NCI-H748 treated with DMSO at 0.1 percent for 48 hours (cell line): Measurements from ENCODE around the gene MCF2L.

Source experiments
- DNase-seq: peaks from one replicate; lab custom pipeline; 2025; lab: John Stamatoyannopoulos, UW

Gene MCF2L

DNA sequence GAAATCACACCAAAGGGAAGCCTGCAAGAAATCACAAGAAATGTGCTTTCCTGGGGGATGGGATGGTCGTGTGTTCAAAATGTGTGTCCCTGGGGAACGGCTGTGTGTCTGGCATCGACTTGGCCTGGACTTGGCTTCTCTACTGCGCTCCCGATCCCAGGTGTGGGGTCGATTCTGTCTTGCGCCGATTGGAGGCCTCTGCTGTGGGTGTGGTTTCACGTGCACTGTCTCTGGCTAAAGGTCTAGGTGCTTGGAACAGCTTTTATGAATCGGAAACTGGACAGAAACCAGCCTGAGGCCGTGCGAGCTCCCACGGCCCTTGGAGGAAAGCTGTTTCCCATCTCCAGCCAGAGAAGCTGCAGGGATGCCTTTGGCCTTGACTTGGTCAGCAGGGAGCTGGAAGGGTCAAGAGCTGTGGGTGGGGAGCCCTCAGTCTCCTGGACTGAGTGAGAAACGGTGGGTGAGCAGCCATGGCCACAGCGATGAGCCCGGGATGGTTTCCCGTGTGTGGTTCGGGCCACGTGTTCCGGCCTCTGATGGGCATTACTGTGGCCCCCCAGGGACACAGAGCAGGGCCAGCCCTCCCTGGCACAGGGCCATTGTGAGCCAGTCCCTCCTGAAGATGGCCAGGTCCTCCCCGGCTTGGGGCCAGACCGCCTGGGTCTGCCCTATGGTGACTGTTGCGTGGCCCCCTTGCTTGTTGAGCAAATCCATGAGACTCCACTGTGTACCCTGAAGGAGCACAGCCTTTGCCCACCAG, 29.7 kb downstream of the MCF2L start:
- no peak for DNase-seq

- DNase-seq = no peak
These were observed 30.6 kb downstream of the MCF2L start for GRCh38 chr13:112999414-113000177.

- DNase-seq = no peak
These were observed 31.6 kb downstream of the MCF2L start for GRCh38 chr13:113000575-113000974.

- DNase-seq = peak; percentile 43
These were observed 32.5 kb downstream of the MCF2L start for GRCh38 chr13:113001241-113002140.

GRCh38 chr13:113002206-113002912, 33.3 kb downstream of the MCF2L start:
- DNase-seq = peak; percentile 71

- no peak for DNase-seq
These were observed 33.9 kb downstream of the MCF2L start for GRCh38 chr13:113002913-113003290.

DNA sequence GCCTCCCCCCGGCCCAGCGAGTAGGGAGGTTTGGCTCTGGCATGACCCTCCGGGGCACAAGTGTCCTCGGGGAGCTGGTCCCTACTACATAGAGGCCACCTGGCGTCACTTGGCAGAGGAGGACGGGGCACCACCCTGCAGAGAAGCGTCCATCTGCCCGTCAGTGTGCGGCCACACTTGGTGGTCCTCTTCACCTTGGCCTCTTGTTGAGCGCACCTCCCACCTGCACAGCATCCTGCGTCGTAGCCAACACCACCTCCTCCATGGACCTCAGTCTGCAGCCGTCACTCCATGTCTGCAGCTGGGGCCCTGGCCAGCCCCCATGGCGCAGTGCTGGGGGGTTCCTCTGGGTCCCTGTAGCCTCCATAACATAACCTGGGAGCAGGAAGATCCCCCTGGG, 35.1 kb downstream of the MCF2L start:
- DNase-seq = no peak

DNA sequence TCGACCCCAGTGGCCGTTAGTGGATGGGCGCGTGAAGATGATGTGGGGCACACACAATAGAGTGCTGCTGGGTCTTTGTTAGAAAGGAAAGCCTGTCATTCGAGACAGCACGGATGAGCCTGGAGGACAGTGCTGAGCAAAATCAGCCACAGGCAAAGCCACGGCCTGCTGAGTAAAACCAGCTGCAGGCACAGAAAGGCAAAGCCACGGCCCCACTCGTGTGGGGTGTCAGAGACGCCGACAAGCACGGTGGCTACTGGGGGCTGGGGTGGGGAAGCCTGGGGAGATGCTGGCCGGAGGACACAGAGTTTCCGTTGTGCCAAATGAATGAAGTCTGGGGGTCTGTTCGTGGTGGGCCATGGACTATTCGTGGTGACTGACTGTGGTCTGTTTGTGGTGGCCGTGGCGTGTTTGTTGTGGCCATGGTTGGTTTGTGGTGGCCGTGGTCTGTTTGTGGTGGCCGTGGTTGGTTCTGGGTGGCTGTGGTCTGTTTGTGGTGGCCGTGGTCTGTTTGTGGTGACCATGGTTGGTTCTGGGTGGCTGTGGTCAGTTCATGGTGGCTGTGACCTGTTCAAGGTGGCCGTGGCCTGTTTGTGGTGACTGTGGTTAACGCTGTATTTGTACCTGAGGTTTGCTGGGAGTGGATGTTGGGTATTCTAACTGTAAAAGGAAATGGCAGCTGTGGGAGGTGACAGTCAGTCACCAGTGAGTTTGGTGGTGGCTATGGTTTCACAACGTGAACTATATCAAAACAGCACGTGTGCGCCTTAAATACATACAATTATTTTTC, 36.3 kb downstream of the MCF2L start:
- no peak for DNase-seq

GRCh38 chr13:113005997-113006396, 37.0 kb downstream of the MCF2L start:
- no peak for DNase-seq

DNA sequence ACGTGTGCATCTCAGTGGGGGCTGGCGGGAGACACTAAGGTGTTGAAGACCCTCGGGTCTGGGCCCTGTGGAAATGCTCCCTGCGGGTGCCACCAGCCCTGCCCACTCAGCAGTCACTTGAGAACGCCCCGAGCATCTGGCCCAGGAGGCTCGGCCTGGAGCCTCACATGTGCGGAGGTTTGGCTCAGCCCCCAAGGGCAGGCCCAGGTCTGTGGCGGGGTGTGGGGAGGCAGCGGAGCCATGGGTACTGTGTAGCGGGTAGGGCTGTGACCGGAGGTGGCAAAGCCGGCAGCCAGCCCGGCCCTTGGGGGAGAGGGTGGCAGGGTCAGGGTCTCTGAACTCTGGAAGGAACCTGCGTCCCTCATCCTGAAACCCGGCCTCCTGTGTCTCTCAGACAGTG, 37.6 kb downstream of the MCF2L start:
- no peak for DNase-seq

DNA sequence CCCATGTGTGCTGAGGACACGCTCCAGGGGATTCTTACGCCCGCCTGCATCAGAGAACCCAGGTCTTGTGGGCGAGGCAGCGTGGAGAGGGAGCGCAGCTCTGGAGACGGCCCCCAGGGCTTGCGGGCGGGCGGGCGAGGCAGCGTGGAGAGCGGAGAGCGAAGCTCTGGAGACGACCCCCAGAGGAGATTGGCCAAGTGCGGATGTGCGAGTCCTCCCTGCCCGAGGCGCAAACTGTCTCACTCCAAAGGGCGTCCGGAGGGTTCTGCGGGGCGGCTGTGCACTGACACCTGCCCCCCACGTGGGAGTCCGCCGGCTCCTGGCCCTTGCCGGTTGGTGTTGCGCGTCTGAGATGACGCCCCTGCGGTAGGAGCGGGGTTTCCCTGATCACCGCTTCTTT, 39.8 kb downstream of the MCF2L start:
- no peak for DNase-seq

DNA sequence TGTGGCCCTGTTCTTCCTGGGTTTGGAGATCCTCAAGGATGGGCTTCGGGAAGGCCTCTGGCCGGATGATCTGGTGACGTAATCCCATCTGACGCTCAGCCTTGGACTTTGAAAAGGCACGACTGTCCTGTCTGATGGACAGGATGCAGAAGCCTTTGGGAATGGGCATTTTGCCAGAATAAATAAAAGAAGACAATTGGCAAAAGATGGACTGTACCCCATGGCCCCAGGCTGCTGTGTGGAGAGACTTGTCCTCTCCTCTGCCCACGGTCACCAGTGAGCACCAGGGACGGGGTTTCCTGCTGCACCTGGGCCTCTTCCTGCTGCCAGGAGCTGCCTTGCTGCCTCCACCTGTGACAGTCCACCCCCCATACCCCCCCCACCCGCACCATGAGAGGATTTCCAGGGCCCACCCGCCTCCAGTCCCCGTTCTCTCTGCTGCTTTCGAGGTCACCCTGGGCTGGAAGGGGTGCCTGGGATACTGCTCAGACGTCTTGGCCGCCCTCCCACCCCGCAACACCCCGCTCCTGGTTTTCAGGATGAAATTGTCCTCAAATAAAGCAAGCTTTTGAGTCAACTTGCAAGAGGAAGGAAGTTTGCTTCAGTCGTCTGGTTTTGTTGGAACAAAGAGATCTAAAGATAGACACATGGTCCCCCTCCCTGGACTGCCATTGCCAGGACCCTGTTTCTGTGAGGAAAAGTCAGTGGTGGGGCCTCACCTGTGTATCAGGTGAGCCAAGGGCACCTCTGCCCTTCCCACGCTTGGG, 40.9 kb downstream of the MCF2L start:
- no peak for DNase-seq

DNA sequence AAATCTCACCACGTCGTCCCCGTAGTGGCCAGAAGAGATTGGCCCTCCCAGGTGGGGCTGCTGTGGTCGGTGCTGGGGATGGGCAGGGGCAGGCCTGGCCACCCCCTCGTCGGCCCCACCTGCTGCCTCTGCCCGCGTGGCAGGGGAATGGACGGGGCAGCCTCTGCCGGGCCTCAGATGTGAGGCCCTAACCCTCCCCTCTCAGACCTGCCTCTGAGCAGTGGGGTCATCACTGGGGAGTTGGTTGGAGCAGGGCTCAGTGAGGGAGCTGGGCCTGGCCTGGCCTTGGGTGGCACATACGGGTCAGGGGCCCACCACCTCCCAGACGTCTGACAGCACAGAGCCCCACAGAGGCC, 41.5 kb downstream of the MCF2L start:
- DNase-seq = no peak

DNA sequence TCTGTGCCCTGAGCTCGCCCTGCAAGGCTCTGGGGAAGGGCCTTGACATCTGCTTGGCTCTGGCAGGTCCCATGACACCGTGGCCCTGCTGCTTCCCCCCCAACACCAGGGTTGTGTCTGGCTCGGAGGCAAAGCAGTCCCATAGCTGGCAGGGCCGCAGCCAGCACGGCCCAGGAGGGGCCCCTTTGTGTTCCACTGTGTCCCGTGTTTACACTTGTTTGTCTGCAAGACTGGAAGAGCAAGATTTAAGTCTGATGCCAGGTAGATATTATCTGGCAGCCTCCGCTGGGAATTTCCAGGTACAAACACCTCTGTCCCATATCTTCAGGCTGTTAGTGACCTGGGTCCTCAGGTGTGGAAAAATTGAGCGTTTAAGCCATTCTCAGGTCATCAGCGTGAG, 44.3 kb downstream of the MCF2L start:
- no peak for DNase-seq

DNA sequence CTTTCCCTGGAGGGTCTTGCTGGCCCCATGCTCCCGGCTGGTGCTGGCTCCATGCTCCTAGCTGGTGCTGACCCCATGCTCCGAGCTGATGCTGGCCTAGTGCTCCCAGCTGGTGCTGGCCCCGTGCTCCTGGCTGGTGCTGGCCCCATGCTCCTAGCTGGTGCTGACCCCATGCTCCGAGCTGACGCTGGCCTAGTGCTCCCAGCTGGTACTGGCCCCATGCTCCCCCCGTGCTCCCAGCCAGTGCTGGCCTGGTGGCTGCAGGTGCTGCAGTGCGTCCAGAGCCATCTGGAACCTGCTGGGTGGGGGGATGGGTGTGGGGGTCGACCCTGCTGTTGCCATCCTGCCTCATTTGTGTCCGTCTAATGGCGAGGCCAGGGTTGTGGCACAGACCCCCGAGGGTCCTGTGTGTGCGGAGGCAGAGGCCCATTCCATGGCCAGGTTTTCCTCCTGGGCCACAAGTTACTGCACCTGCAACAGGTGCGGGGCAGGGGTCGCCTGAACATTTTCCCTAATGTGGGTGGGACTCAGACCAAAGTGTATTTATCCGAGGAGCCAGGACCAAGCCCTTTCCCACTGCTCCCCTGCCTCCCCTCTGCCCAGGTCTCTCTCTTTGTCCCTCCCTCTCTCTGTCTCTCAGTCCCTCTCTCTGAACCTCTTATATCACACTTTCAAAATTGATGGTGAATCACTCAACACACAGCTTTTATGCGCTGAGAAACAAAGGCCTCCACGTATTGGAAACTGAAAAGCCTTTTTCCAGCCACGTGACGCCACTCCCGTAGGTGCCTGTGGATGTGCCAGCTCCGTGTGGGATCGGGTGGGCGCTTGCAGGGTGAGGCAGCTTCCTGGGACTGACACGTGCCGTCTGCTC, 45.1 kb downstream of the MCF2L start:
- no peak for DNase-seq

DNA sequence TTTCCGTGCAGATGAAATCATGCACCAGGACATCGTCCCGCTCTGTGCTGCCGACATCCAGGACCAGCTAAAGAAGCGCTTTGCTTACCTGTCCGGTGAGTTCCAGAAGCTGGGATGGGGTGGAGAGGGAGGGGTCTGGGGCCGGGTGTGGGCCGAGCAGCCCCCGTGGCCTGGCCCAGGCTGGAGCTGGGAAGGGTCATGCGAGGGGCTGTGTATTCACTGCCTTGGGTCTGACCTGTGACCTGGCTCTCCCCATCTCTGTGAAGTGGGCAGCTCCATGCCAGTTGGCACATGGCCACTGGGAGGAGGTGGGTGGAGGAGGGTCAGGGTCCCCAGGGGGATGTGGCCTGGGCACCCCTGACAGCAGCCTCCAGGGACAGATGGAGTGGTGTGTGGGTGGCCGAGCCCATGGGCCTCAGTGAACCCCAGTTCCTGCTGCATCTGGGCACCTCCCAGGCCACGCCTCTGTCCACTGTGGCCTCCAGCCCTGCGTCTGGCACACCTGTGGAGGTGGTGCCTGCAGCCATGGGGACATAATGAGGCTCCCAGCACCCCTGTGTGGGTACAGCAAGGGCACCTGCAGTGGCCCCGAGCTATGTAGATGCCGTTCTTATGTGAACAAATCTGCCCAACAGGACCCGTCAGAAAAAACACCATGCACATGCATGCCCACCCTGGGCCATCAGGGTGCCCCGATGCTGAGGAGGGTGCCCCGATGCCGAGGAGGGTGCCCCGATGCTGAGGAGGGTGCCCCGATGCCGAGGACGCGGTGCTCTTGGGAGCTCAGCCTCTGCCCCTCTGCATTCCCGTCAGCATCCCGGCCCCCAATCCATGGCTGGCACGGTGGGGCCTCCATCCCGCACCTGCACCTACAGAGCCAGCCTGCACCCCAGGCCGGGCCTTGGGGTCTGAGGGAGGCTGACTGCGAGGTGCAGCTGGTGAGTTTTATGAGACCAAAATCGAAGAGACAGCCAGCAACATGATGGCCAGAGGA, 46.0 kb downstream of the MCF2L start:
- no peak for DNase-seq

DNA sequence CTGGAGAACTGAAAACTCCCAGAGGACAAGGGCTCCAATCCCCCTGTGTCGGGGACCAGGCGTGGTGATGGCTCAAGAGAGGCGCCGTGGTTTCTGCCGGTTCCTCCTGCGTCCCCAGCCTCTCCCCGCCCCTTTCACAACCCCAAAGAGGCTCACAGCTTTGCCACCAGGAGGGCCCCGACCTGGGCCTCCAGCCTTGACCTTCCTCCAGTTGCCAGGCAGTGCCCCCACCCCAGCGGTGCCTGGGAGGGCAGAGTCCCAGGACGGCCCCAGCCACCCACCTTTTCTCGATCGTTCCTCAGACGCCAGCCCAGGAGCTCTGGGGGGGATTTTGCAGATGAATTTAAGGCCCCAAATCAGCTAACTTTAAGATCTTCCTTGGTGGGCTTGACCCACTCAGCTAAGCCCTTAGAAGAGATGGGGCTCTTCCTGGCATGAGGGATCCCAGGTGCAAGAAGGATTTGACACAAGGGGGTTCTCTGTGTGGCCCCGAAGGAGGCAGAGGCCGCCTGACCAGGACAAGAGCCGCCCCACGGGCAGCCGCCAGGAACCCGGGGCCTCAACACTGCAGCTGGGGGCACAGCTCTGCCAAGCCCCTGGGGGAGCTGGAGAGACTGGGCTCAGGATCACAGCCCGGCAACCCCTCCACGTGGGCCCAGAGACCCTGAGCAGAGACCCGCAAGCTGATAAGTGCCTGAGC, 47.0 kb downstream of the MCF2L start:
- DNase-seq = no peak
